Measurements from ENCODE around the gene ABCA2. TPM values are rescaled to one million over a fixed set of nuclear protein-coding genes. Genes with fewer than 3 reads are reported as not detected.

Gene ABCA2
- total and polyA plus RNA-seq, 2 donors from 2014 or later, result 39.2 to 72.1 TPM

DNA sequence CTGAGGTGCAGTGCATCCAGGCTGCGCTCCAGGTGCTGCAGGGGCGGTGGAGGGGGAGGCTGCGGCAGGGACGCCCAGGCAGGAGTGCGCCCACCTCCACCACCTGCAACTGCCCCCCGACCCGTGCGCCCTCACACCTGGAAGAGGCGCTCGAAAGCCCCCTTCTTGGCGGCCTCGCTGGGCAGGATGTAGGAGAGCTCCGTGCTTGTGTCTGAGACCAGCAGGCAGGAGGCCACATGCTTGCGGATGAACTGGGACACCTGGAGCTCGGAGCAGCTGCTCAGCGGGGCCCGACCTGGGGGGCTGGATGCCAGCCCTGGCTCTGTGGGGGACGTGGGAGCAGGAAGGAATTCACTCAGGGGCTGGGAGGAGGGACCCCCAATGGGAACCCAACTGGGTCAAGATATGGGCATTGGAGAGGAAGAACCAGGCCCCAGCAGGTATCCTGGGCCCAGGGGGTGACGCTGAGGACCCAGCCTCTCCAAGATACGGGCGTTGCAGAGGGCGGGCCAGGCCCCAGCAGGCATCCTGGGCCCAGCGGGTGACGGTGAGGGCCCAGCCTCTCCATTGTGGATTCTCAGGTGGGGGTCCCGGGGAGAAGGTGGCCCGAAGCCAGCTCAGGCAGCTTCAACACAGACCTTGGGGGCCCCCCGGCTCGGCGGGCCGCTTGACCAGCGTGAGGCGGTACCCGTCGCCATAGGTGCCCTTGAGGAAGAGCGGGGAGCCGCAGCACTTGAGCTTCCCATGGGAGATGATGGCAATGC lies 13.1 kb downstream of the ABCA2 start:
- peaks cover 0 to 8% (median 0%) of the 10 kb centered on the region in 3 donors for H3K36me3 ChIP-seq (ENCODE audit: control insufficient read depth in 2 of 3, insufficient read depth in 3 of 3, low read length in 3 of 3)
- no peak for FAIRE-seq

DNA sequence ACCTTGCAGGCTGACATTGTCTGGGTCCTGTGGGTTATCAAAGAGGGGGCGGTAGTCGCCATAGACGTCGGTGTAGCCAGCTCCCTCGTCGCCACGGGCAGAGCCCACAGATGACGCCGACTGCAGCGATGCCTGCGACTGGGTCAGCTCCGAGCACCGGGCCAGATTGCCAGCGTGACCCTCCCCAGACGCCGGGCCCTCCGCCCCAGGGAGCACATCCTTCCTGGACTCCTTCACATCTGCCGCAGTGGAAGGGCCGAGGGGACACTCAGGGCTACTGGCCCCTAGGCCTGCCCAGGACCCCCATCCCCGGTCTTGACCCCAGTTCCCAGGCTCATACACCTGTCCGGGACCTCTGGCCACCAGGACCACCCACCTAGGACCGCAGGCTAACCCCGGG lies 13.9 kb downstream of the ABCA2 start:
- FAIRE-seq, result no peak
- no peak for DNase-seq
- Histone ChIP-seq H3K27me3 (ENCODE audit: control insufficient read depth, insufficient read depth, low read length) (no peaks in the 10 kb centered on the region), H3K4me3 (ENCODE audit: low read length in 3 of 3) (no peak overlapping the region), H3K9ac (ENCODE audit: low read length in 3 of 3) (no peak overlapping the region), H3K4me1 (ENCODE audit: control insufficient read depth in 2 of 3, insufficient read depth in 2 of 3, low read depth in 1 of 3, low read length in 3 of 3) (no peaks in the 10 kb centered on the region), H3K27ac (ENCODE audit: low read depth in 2 of 2, low read length in 2 of 2) (no peak overlapping the region), H3K9me3 (ENCODE audit: control insufficient read depth in 2 of 3, insufficient read depth in 1 of 3, low read length in 3 of 3) (no peaks in the 10 kb centered on the region), H3K36me3 (ENCODE audit: control insufficient read depth in 2 of 3, insufficient read depth in 3 of 3, low read length in 3 of 3) (peaks cover 0 to 8% (median 0%) of the 10 kb centered on the region in 3 donors)
- intact Hi-C loops (cut with DNase I), result no loop called here
- TF ChIP-seq, protein P1, sequence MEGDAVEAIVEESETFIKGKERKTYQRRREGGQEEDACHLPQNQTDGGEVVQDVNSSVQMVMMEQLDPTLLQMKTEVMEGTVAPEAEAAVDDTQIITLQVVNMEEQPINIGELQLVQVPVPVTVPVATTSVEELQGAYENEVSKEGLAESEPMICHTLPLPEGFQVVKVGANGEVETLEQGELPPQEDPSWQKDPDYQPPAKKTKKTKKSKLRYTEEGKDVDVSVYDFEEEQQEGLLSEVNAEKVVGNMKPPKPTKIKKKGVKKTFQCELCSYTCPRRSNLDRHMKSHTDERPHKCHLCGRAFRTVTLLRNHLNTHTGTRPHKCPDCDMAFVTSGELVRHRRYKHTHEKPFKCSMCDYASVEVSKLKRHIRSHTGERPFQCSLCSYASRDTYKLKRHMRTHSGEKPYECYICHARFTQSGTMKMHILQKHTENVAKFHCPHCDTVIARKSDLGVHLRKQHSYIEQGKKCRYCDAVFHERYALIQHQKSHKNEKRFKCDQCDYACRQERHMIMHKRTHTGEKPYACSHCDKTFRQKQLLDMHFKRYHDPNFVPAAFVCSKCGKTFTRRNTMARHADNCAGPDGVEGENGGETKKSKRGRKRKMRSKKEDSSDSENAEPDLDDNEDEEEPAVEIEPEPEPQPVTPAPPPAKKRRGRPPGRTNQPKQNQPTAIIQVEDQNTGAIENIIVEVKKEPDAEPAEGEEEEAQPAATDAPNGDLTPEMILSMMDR (IDR thresholded peaks at IDR 0.05; ENCODE audit: borderline replicate concordance, extremely low read depth, insufficient read depth), result no peak

More for the DNA sequence above, 13.1 kb downstream of the ABCA2 start:
- intact Hi-C loops (cut with DNase I), result no loop called here
- Histone ChIP-seq H3K27ac (ENCODE audit: low read depth in 2 of 2, low read length in 2 of 2) (no peak overlapping the region), H3K27me3 (ENCODE audit: control insufficient read depth, insufficient read depth, low read length) (no peaks in the 10 kb centered on the region), H3K9ac (ENCODE audit: low read length in 3 of 3) (no peak overlapping the region), H3K4me1 (ENCODE audit: control insufficient read depth in 2 of 3, insufficient read depth in 2 of 3, low read depth in 1 of 3, low read length in 3 of 3) (no peaks in the 10 kb centered on the region), H3K4me3 (ENCODE audit: low read length in 3 of 3) (no peak overlapping the region), H3K9me3 (ENCODE audit: control insufficient read depth in 2 of 3, insufficient read depth in 1 of 3, low read length in 3 of 3) (no peaks in the 10 kb centered on the region)
- TF ChIP-seq, protein P1 (IDR thresholded peaks at IDR 0.05; ENCODE audit: borderline replicate concordance, extremely low read depth, insufficient read depth), result no peak
- DNase-seq, result no peak

DNA sequence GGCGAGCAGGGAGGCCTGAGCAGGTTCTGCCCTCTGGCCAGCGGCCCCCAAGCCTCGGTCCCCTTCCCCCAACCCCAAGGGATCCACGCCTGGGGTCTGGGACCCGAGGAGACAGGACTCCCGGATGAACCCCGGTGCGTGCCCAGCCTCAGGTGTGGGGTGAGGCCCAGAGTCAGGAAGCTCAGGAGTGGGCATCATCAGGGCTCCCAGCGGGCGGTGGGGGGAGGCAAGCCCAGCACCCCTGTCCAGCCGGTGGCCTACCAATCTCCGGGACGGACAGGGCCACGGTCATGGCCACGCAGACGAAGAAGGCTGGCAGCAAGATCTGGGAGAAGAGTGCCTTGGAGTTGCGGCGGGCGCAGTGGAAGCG lies 14.5 kb downstream of the ABCA2 start:
- no peaks in the 10 kb centered on the region for H3K9me3 ChIP-seq (ENCODE audit: control insufficient read depth in 2 of 3, insufficient read depth in 1 of 3, low read length in 3 of 3)
- no peaks in the 10 kb centered on the region for H3K27me3 ChIP-seq (ENCODE audit: control insufficient read depth, insufficient read depth, low read length)
- H3K36me3 ChIP-seq (ENCODE audit: control insufficient read depth in 2 of 3, insufficient read depth in 3 of 3, low read length in 3 of 3), result peaks cover 0 to 8% (median 0%) of the 10 kb centered on the region in 3 donors
- DNase-seq (no peak), FAIRE-seq (no peak)
- H3K4me3 ChIP-seq (ENCODE audit: low read length in 3 of 3), result no peak overlapping the region
- no peak overlapping the region for H3K9ac ChIP-seq (ENCODE audit: low read length in 3 of 3)
- intact Hi-C loops (cut with DNase I), result no loop called here
- H3K27ac ChIP-seq (ENCODE audit: low read depth in 2 of 2, low read length in 2 of 2), result no peak overlapping the region
- TF ChIP-seq, protein P1 (IDR thresholded peaks at IDR 0.05; ENCODE audit: borderline replicate concordance, extremely low read depth, insufficient read depth), result no peak
- no peaks in the 10 kb centered on the region for H3K4me1 ChIP-seq (ENCODE audit: control insufficient read depth in 2 of 3, insufficient read depth in 2 of 3, low read depth in 1 of 3, low read length in 3 of 3)

All from kidney (tissue), 14 donors.